HL-60 (cell line): ENCODE measurements around the gene KSR1.

Experiments used
- SPI1 ChIP-seq: IDR thresholded peaks from 2 replicates; pipeline ENCODE4 v1.6.1; 2012; ENCODE audit warnings: low read depth, mild to moderate bottlenecking, borderline replicate concordance
- TF ChIP-seq, protein P1 (sequence below): IDR thresholded peaks from one replicate; pipeline ENCODE4 v1.5.1; 2011; ENCODE audit warnings: low read length, control low read depth, inconsistent platforms; ENCODE audit not compliant: insufficient read depth
- TF ChIP-seq, protein P2 (sequence below): IDR thresholded peaks from 2 replicates; pipeline ENCODE4 v1.6.1; 2012; ENCODE audit warnings: low read depth; ENCODE audit not compliant: insufficient replicate concordance

GRCh38 chr17:27506348-27507218, 50.3 kb downstream of the KSR1 start:
- TF ChIP-seq, protein P1, sequence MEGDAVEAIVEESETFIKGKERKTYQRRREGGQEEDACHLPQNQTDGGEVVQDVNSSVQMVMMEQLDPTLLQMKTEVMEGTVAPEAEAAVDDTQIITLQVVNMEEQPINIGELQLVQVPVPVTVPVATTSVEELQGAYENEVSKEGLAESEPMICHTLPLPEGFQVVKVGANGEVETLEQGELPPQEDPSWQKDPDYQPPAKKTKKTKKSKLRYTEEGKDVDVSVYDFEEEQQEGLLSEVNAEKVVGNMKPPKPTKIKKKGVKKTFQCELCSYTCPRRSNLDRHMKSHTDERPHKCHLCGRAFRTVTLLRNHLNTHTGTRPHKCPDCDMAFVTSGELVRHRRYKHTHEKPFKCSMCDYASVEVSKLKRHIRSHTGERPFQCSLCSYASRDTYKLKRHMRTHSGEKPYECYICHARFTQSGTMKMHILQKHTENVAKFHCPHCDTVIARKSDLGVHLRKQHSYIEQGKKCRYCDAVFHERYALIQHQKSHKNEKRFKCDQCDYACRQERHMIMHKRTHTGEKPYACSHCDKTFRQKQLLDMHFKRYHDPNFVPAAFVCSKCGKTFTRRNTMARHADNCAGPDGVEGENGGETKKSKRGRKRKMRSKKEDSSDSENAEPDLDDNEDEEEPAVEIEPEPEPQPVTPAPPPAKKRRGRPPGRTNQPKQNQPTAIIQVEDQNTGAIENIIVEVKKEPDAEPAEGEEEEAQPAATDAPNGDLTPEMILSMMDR, result no peak
- no peak for TF ChIP-seq SPI1
- TF ChIP-seq, protein P2, sequence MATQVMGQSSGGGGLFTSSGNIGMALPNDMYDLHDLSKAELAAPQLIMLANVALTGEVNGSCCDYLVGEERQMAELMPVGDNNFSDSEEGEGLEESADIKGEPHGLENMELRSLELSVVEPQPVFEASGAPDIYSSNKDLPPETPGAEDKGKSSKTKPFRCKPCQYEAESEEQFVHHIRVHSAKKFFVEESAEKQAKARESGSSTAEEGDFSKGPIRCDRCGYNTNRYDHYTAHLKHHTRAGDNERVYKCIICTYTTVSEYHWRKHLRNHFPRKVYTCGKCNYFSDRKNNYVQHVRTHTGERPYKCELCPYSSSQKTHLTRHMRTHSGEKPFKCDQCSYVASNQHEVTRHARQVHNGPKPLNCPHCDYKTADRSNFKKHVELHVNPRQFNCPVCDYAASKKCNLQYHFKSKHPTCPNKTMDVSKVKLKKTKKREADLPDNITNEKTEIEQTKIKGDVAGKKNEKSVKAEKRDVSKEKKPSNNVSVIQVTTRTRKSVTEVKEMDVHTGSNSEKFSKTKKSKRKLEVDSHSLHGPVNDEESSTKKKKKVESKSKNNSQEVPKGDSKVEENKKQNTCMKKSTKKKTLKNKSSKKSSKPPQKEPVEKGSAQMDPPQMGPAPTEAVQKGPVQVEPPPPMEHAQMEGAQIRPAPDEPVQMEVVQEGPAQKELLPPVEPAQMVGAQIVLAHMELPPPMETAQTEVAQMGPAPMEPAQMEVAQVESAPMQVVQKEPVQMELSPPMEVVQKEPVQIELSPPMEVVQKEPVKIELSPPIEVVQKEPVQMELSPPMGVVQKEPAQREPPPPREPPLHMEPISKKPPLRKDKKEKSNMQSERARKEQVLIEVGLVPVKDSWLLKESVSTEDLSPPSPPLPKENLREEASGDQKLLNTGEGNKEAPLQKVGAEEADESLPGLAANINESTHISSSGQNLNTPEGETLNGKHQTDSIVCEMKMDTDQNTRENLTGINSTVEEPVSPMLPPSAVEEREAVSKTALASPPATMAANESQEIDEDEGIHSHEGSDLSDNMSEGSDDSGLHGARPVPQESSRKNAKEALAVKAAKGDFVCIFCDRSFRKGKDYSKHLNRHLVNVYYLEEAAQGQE, result no peak
